K562 (cell line): ENCODE measurements around the gene DCTN2. TPM values are rescaled to one million over a fixed set of nuclear protein-coding genes. Genes with fewer than 3 reads are reported as not detected.
"Not testable (repeated sequence)": the region's sequence is repeated elsewhere in the genome, so short reads cannot be mapped to it uniquely, and the experiment has no call there.

Source experiments
- BHLHE40 ChIP-seq: IDR thresholded peaks from 2 replicates; pipeline ENCODE4 v1.6.1; 2011; ENCODE audit warnings: low read length, improper control_type of control experiment
- HINFP ChIP-seq: fragments of 450-650 bp; conservative IDR thresholded peaks from 2 replicates; pipeline ENCODE4 v1.6.1; 2016; ENCODE audit warnings: missing genetic modification characterization, low read depth, mild to moderate bottlenecking, control low read depth, missing compliant biosample characterization
- HMBOX1 ChIP-seq: sonication (generic); IDR thresholded peaks from 2 replicates; pipeline ENCODE4 v1.6.1; 2016
- MAFF ChIP-seq: IDR thresholded peaks from 2 replicates; pipeline ENCODE4 v1.6.1; 2012; ENCODE audit warnings: low read length, improper control_type of control experiment
- MAFG ChIP-seq: fragments of 450-650 bp; conservative IDR thresholded peaks from 2 replicates; pipeline ENCODE4 v1.6.1; 2016; ENCODE audit warnings: missing genetic modification characterization, missing compliant biosample characterization
- MAZ ChIP-seq, 2 experiments: fragments of 450-650 bp in 1 of 2; sonication (generic) in 1 of 2; formaldehyde crosslinking; IDR thresholded peaks in 1 of 2; conservative IDR thresholded peaks in 1 of 2; 2 replicates each; pipeline versions ENCODE4 v1.4.0 to v1.5.0; 2020; ENCODE audit warnings: mild to moderate bottlenecking in 1 of 2, missing genetic modification reagents in 1 of 2
- RAD51 ChIP-seq: fragments of 450-650 bp; IDR thresholded peaks from 2 replicates; pipeline ENCODE4 v1.7.1; 2016; ENCODE audit warnings: low read depth, mild to moderate bottlenecking, borderline replicate concordance
- TFE3 ChIP-seq: fragments of 450-650 bp; formaldehyde crosslinking; IDR thresholded peaks from 2 replicates; pipeline ENCODE4 v1.4.0; 2020; ENCODE audit warnings: mild to moderate bottlenecking, mixed read lengths
- TOE1 ChIP-seq, 2 experiments: fragments of 450-650 bp in 1 of 2; sonication (generic) in 1 of 2; formaldehyde crosslinking in 1 of 2; IDR thresholded peaks; 2 replicates each; pipeline versions ENCODE4 v1.7.1 to v1.8.0; 2016 to 2022; ENCODE audit warnings: borderline replicate concordance in 2 of 2, mild to moderate bottlenecking in 2 of 2, antibody characterized with exemption in 1 of 2, inconsistent platforms in 1 of 2, low read depth in 1 of 2, missing genetic modification reagents in 1 of 2, moderate library complexity in 1 of 2
- USF1 ChIP-seq: sonication (generic); formaldehyde crosslinking; IDR thresholded peaks from 2 replicates; pipeline ENCODE4 v1.9.0; 2022; ENCODE audit warnings: mild to moderate bottlenecking, missing genetic modification reagents
- USF2 ChIP-seq: sonication (generic); formaldehyde crosslinking; IDR thresholded peaks from 2 replicates; pipeline ENCODE4 v1.5.0; 2020; ENCODE audit warnings: missing genetic modification reagents
- ZNF263 ChIP-seq: sonication (generic); formaldehyde crosslinking; IDR thresholded peaks from 2 replicates; pipeline ENCODE4 v1.8.0; 2022; ENCODE audit warnings: mild to moderate bottlenecking, missing genetic modification reagents, borderline replicate concordance
- ZNF316 ChIP-seq: fragments of 450-650 bp; IDR thresholded peaks from 2 replicates; pipeline ENCODE4 v1.6.1; 2016
- polyA plus RNA-seq, 8 experiments: library from polyadenylated mRNA; depleted of rRNA in 4 of 8; stranded (reverse) in 5 of 8; unstranded in 3 of 8; fragments of >200 nt; fragmentation: Nextera tagmentation in 2 of 8; fragmentation: Illumina TruSeq in 1 of 8; extraction: Ambion mirVana in 2 of 8; extraction: Trizol in 1 of 8; gene quantifications; 2 replicates each; pipeline versions ENCODE4 v1.2.1 to v1.2.3, GENCODE V29; 2011 to 2014; ENCODE audit warnings: inconsistent platforms in 1 of 8, missing spikeins in 1 of 8
- total RNA-seq, 7 experiments: library from RNA; depleted of rRNA in 6 of 7; stranded (reverse); fragments of >200 nt in 6 of 7; fragmentation: Illumina TruSeq in 2 of 7; extraction: Trizol in 2 of 7; gene quantifications; 2 replicates each; pipeline versions ENCODE4 v1.2.1 to v1.2.3, GENCODE V29; 2011 to 2021; ENCODE audit warnings: low replicate concordance in 1 of 7

The DCTN2 gene
- total and polyA plus RNA-seq, 9 of the 15 experiments (the other 6 are each of a cell fraction or from before 2014, with no cell fraction given) = 43.6 to 270 (median 125) TPM

- TF ChIP-seq TOE1 (IDR thresholded peaks at IDR 0.05; ENCODE audit: borderline replicate concordance) (peak; percentile 76), USF1 (CRISPR knock-in tag) (peak; percentile 70), ZNF263 (peak; percentile 93), BHLHE40 (peak; percentile 11; the same call in 1 of the 2 replicates), MAFF (peak; percentile 20; the same call in 1 of the 2 replicates), MAFG (tag) (peak; percentile 45; the same call in 1 of the 2 replicates), MAZ (CRISPR knock-in tag; conservative IDR thresholded peaks at IDR 0.05 in 1 of 2, IDR thresholded peaks at IDR 0.05 in 1 of 2) (0 out of 4 replicates have a peak, but pooled peaks of 1 of the 2 experiments have one; percentile 21), HMBOX1 (0 out of 2 replicates have a peak, but pooled peaks have one; percentile 3), ZNF316 (peak; percentile 60), TFE3 (CRISPR knock-in tag) (peak; percentile 93), USF2 (CRISPR knock-in tag) (peak; percentile 40), RAD51 (peak; percentile 74), HINFP (tag) (peak; percentile 67; the same call in 1 of the 2 replicates)
- not testable (repeated sequence) for TF ChIP-seq TOE1 (CRISPR knock-in tag; IDR thresholded peaks at IDR 0.05; ENCODE audit: borderline replicate concordance, low read depth)
These were observed 42.1 kb upstream of the DCTN2 start (continued) for GRCh38 chr12:57588951-57589610.
